Uterus (tissue), 2 donors: ENCODE measurements around the gene CEP131.

ENCODE experiments used
- CTCF ChIP-seq, 4 experiments: fragments of 200-600 bp in 2 of 4; fragments of 450-650 bp in 2 of 4; sonication (generic) in 2 of 4; IDR thresholded peaks; one replicate each; pipeline ENCODE4 v1.5.1; 2016 to 2019; ENCODE audit warnings: antibody characterized with exemption in 4 of 4, mild to moderate bottlenecking in 2 of 4, moderate library complexity in 1 of 4
- POLR2A ChIP-seq, 2 donors: fragments of 450-650 bp; IDR thresholded peaks; one replicate each; pipeline ENCODE4 v1.6.1; 2016; ENCODE audit warnings: antibody characterized with exemption in 2 of 2, mild to moderate bottlenecking in 1 of 2, moderate library complexity in 1 of 2

- no peak for TF ChIP-seq CTCF (IDR thresholded peaks at IDR 0.05)
- TF ChIP-seq POLR2A (IDR thresholded peaks at IDR 0.05), result no peak
Measured at GRCh38 chr17:81246679-81247338, 24.0 kb upstream of the CEP131 start.
